CD14-positive monocyte (primary cell): Measurements from ENCODE around the gene USP3. TPM values are rescaled to one million over a fixed set of nuclear protein-coding genes. Genes with fewer than 3 reads are reported as not detected.

ENCODE experiments used
- DNase-seq, 3 donors: peaks; one replicate each; pipeline ENCODE4 v3.0.0-alpha.2; 2011 to 2022
- H2AFZ ChIP-seq: 2 replicates; pipeline ENCODE4 v1.6.0; 2012; ENCODE audit warnings: mild to moderate bottlenecking, low read depth, low read length, inconsistent platforms; ENCODE audit not compliant: insufficient read depth, poor library complexity, severe bottlenecking
- H3K27ac ChIP-seq, 2 donors: 1 replicate in 1 of 2; 2 replicates in 1 of 2; pipeline ENCODE4 v1.5.1; 2012 to 2013; ENCODE audit warnings: low read length in 2 of 2, control low read depth in 1 of 2, inconsistent platforms in 1 of 2, low read depth in 1 of 2, mild to moderate bottlenecking in 1 of 2
- H3K27me3 ChIP-seq, 2 donors: one replicate each; pipeline versions ENCODE4 v1.6.0 to v1.6.1; 2011 to 2013; ENCODE audit warnings: low read length in 2 of 2; ENCODE audit not compliant: control insufficient read depth in 2 of 2, insufficient read depth in 2 of 2
- H3K36me3 ChIP-seq, 2 donors: replicated peaks in 1 of 2; 1 replicate in 1 of 2; 2 replicates in 1 of 2; pipeline versions ENCODE4 v1.5.1 to v1.6.1; 2012 to 2013; ENCODE audit warnings: low read length in 2 of 2, control low read depth in 1 of 2, inconsistent platforms in 1 of 2, mild to moderate bottlenecking in 1 of 2; ENCODE audit not compliant: insufficient read depth in 2 of 2, control insufficient read depth in 1 of 2
- H3K4me1 ChIP-seq, 2 donors: 1 replicate in 1 of 2; 2 replicates in 1 of 2; pipeline versions ENCODE4 v1.5.1 to v1.6.1; 2012 to 2013; ENCODE audit warnings: low read length in 2 of 2, control low read depth in 1 of 2, inconsistent platforms in 1 of 2, mild to moderate bottlenecking in 1 of 2, moderate library complexity in 1 of 2; ENCODE audit not compliant: insufficient read depth in 2 of 2, control insufficient read depth in 1 of 2
- H3K4me2 ChIP-seq: replicated peaks from 2 replicates; pipeline ENCODE3; 2012; ENCODE audit warnings: low read length, moderate library complexity, mild to moderate bottlenecking; ENCODE audit not compliant: poor library complexity, severe bottlenecking; ENCODE audit errors: extremely low read depth
- H3K4me3 ChIP-seq, 3 experiments: fragments of 200-600 bp in 1 of 3; sonication (generic) in 1 of 3; replicated peaks in 1 of 3; 1 replicate in 2 of 3; 2 replicates in 1 of 3; pipeline ENCODE4 v1.5.1; 2011 to 2013; ENCODE audit warnings: low read length in 3 of 3, mild to moderate bottlenecking in 3 of 3, control low read depth in 2 of 3, low read depth in 2 of 3, inconsistent platforms in 1 of 3, moderate library complexity in 1 of 3
- H3K79me2 ChIP-seq: 2 replicates; pipeline ENCODE4 v1.6.0; 2012; ENCODE audit warnings: mild to moderate bottlenecking, control low read depth, inconsistent platforms, low read length, moderate library complexity; ENCODE audit not compliant: insufficient read depth
- H3K9ac ChIP-seq: 2 replicates; pipeline ENCODE4 v1.6.0; 2017; ENCODE audit warnings: low read length, mild to moderate bottlenecking; ENCODE audit not compliant: insufficient read depth, poor library complexity, severe bottlenecking
- H3K9me3 ChIP-seq, 2 donors: replicated peaks in 1 of 2; 1 replicate in 1 of 2; 2 replicates in 1 of 2; pipeline versions ENCODE4 v1.5.1 to v1.6.1; 2012 to 2013; ENCODE audit warnings: low read length in 2 of 2, control low read depth in 1 of 2; ENCODE audit not compliant: control insufficient read depth in 1 of 2, insufficient read depth in 1 of 2
- H4K20me1 ChIP-seq: 2 replicates; pipeline ENCODE4 v1.6.0; 2012; ENCODE audit warnings: mild to moderate bottlenecking, low read length, control low read depth, moderate library complexity; ENCODE audit not compliant: insufficient read depth
- H3K27ac Mint-ChIP-seq, 7 donors: one replicate each; pipeline ENCODE4 v1.8.0; 2020; ENCODE audit warnings: mild to moderate bottlenecking in 7 of 7, mixed read lengths in 7 of 7, moderate library complexity in 6 of 7, inconsistent platforms in 2 of 7
- H3K27me3 Mint-ChIP-seq, 3 donors: one replicate each; pipeline ENCODE4 v1.8.0; 2021 to 2022; ENCODE audit warnings: low read depth in 3 of 3, mild to moderate bottlenecking in 3 of 3, mixed read lengths in 3 of 3, moderate library complexity in 3 of 3, inconsistent platforms in 1 of 3
- H3K36me3 Mint-ChIP-seq, 2 donors: one replicate each; pipeline ENCODE4 v1.8.0; 2020; ENCODE audit warnings: mixed read lengths in 2 of 2, inconsistent platforms in 1 of 2, mild to moderate bottlenecking in 1 of 2
- H3K4me1 Mint-ChIP-seq: one replicate; pipeline ENCODE4 v1.8.0; 2020; ENCODE audit warnings: mild to moderate bottlenecking, mixed read lengths
- H3K4me3 Mint-ChIP-seq, 2 donors: one replicate each; pipeline ENCODE4 v1.8.0; 2020; ENCODE audit warnings: mild to moderate bottlenecking in 2 of 2, mixed read lengths in 2 of 2, moderate library complexity in 1 of 2
- H3K9me3 Mint-ChIP-seq, 7 donors: one replicate each; pipeline ENCODE4 v1.8.0; 2020 to 2022; ENCODE audit warnings: mixed read lengths in 7 of 7, mild to moderate bottlenecking in 6 of 7, moderate library complexity in 6 of 7, inconsistent platforms in 2 of 7
- WGBS: methylation state at CpG from one replicate; pipeline ENCODE4 v1.1.5; 2013; ENCODE audit warnings: missing lambda C conversion rate; ENCODE audit not compliant: insufficient coverage; 5-methylcytosine and 5-hydroxymethylcytosine counted together
- intact Hi-C, 2 donors: fragments of 100-400 bp; cut with micrococcal nuclease; formaldehyde crosslinking; loops; one replicate each; pipeline versions ENCODE4 v1.15.0 to v1.15.1; 2023
- polyA plus RNA-seq, 3 donors: library from polyadenylated mRNA; depleted of rRNA in 1 of 3; unstranded in 2 of 3; stranded (reverse) in 1 of 3; fragments of 300-500 nt in 2 of 3; fragments of >200 nt in 1 of 3; fragmentation: Illumina TruSeq in 2 of 3; gene quantifications; 1 replicate in 2 of 3; 2 replicates in 1 of 3; pipeline ENCODE4 v1.2.3, GENCODE V29; 2012 to 2021
- TF ChIP-seq, protein P1 (sequence below): fragments of 200-600 bp; IDR thresholded peaks from one replicate; pipeline ENCODE4 v1.8.0; 2022; ENCODE audit warnings: antibody characterized with exemption, mild to moderate bottlenecking

USP3 gene
- polyA plus RNA-seq, 3 donors, result 91.4 to 167 (median 122) TPM

DNA sequence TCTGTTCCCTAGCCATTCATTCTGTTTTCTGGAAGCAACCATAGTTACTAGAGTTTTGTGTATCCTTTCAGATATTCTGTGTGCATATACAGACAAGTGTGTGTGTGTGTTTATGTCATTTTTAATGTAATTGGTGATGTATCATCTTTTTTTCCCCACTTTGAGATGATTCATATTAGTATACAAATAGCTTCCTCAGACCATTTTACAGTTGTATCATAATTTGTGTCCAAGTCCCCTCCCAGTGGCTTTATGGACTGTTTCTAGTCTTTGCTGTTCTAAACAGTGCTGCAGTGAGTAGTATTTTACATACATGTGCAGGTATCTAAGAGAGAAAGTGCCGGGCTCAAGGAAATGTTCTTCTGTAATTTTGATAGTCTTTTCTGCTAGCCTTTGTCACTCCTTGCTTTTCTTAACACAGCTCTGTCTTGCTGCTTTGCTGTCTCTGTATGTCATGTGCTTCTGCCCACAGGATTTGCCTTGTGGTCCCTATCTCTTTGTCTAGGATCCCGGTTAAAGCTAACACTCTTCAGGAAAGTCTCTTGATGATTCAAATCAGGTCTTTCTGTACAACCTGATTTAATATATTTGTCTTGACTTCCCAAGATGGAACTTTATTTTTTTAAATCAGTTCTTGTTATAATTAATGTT lies 61.3 kb downstream of the USP3 start:
- Mint-ChIP-seq H3K27ac (peak overlapping the region in 3 of 7 donors; percentile 46 to 71 (median 51)), H3K4me3 (no peak overlapping the region)

GRCh38 chr15:63572749-63573464 lies 68.5 kb downstream of the USP3 start:
- Mint-ChIP-seq H3K4me1 (no peaks in the 10 kb centered on the region), H3K36me3 (peaks cover 77 to 98% of the 10 kb centered on the region in 2 donors), H3K4me3 (no peak overlapping the region), H3K9me3 (no peaks in the 10 kb centered on the region), H3K27ac (peak overlapping the region in 1 of 7 donors; percentile 61), H3K27me3 (no peaks in the 10 kb centered on the region)
- no peak overlapping the region for H3K4me2 ChIP-seq
- intact Hi-C loops, result no loop called here
- no peak overlapping the region for H2AFZ ChIP-seq
- H3K9ac ChIP-seq, result no peak overlapping the region
- 100% methylated on average over 1 of the region's 7 CpGs for WGBS
- no peak for DNase-seq
- no peak overlapping the region for H3K4me3 ChIP-seq
- H3K4me1 ChIP-seq, result no peaks in the 10 kb centered on the region
- H3K27me3 ChIP-seq, result no peaks in the 10 kb centered on the region
- H3K79me2 ChIP-seq, result peaks cover 65% of the 10 kb centered on the region
- H3K36me3 ChIP-seq, result peaks cover 99 to 100% of the 10 kb centered on the region in 2 donors
- TF ChIP-seq, protein P1, sequence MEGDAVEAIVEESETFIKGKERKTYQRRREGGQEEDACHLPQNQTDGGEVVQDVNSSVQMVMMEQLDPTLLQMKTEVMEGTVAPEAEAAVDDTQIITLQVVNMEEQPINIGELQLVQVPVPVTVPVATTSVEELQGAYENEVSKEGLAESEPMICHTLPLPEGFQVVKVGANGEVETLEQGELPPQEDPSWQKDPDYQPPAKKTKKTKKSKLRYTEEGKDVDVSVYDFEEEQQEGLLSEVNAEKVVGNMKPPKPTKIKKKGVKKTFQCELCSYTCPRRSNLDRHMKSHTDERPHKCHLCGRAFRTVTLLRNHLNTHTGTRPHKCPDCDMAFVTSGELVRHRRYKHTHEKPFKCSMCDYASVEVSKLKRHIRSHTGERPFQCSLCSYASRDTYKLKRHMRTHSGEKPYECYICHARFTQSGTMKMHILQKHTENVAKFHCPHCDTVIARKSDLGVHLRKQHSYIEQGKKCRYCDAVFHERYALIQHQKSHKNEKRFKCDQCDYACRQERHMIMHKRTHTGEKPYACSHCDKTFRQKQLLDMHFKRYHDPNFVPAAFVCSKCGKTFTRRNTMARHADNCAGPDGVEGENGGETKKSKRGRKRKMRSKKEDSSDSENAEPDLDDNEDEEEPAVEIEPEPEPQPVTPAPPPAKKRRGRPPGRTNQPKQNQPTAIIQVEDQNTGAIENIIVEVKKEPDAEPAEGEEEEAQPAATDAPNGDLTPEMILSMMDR, result no peak
- peak overlapping the region in 1 of 2 donors; percentile 29 for H3K27ac ChIP-seq
- peaks cover 100% of the 10 kb centered on the region for H4K20me1 ChIP-seq
- no peaks in the 10 kb centered on the region for H3K9me3 ChIP-seq

More for the DNA sequence above, 61.3 kb downstream of the USP3 start:
- H3K79me2 ChIP-seq, result peaks cover 64% of the 10 kb centered on the region
- H3K9me3 Mint-ChIP-seq, result peaks cover 0 to 3% (median 0%) of the 10 kb centered on the region in 7 donors
- peak overlapping the region in 1 of 2 donors; percentile 56 for H3K27ac ChIP-seq
- H3K36me3 ChIP-seq, result peaks cover 98 to 100% of the 10 kb centered on the region in 2 donors
- no peak for DNase-seq
- no peaks in the 10 kb centered on the region for H3K27me3 Mint-ChIP-seq
- H4K20me1 ChIP-seq, result peaks cover 98% of the 10 kb centered on the region
- no CpG with 5 or more reads among the region's 2 CpGs for WGBS
- H3K4me1 ChIP-seq, result no peaks in the 10 kb centered on the region
- H3K4me2 ChIP-seq, result no peak overlapping the region
- no peaks in the 10 kb centered on the region for H3K4me1 Mint-ChIP-seq
- H3K9ac ChIP-seq, result no peak overlapping the region
- TF ChIP-seq, protein P1, result no peak
- no peak overlapping the region for H3K4me3 ChIP-seq
- H3K27me3 ChIP-seq, result no peaks in the 10 kb centered on the region
- peaks cover 76 to 95% of the 10 kb centered on the region in 2 donors for H3K36me3 Mint-ChIP-seq
- H2AFZ ChIP-seq, result no peak overlapping the region
- intact Hi-C loops, result no loop called here
- no peaks in the 10 kb centered on the region for H3K9me3 ChIP-seq
